HCT116 (cell line): ENCODE data around the gene SAV1. TPM values are rescaled to one million over a fixed set of nuclear protein-coding genes. Genes with fewer than 3 reads are reported as not detected.

Experiments used
- ATAC-seq: fragments of 200-7000 bp; cut with Tn5 transposase; 2 replicates; pipeline ENCODE4 v1.9.1; 2020; ENCODE audit warnings: mild to moderate bottlenecking, moderate library complexity
- BruUV-seq: library from RNA; stranded (reverse); fragments of 400-500 nt; replicated peaks from 2 replicates; lab custom pipeline; 2021; lab: Mats Ljungman, UMichigan
- CTCF ChIA-PET: fragments of 300-600 bp; sonication (Branson Sonifier 250); formaldehyde crosslinking; loops from one replicate; lab custom pipeline; 2021; ENCODE audit warnings: antibody characterized with exemption; lab: Charles Lee
- POLR2A ChIA-PET: fragments of 300-600, 350-600 bp; sonication (Branson Sonifier 250); formaldehyde crosslinking; loops from one replicate; lab custom pipeline; 2021; ENCODE audit warnings: antibody characterized with exemption; lab: Charles Lee
- RAD21 ChIA-PET, 2 experiments: fragments of 300-600 bp; sonication (Branson Sonifier 250); formaldehyde crosslinking; loops; one replicate each; lab custom pipeline; 2023; ENCODE audit warnings: low total read pairs in 2 of 2; ENCODE audit not compliant: uncharacterized antibody in 2 of 2, unreplicated experiment in 2 of 2, low non-redundant PET in 1 of 2; lab: Charles Lee
- DNase-seq: peaks from one replicate; pipeline ENCODE4 v3.0.0-alpha.2; 2010; ENCODE audit warnings: low read depth, low spot score
- H2AFZ ChIP-seq: fragments of 200-600 bp; shearing (Covaris generic), sonication (generic); 2 replicates; pipeline ENCODE4 v1.6.1; 2017; ENCODE audit warnings: low read depth, mixed run types, mixed read lengths, antibody characterized with exemption, low read length; ENCODE audit not compliant: poor library complexity, severe bottlenecking
- H3K27ac ChIP-seq: 2 replicates; pipeline ENCODE4 v1.5.1; 2012; ENCODE audit warnings: low read depth, low read length
- H3K27me3 ChIP-seq: fragments of 200-600 bp; sonication (generic); 2 replicates; pipeline ENCODE4 v1.6.1; 2016; ENCODE audit warnings: mixed run types, low read length, mixed read lengths; ENCODE audit not compliant: insufficient read depth
- H3K36me3 ChIP-seq, 2 experiments: fragments of 200-500 bp in 1 of 2; fragments of 200-600 bp in 1 of 2; sonication (Bioruptor generic) in 1 of 2; sonication (generic) in 1 of 2; 2 replicates each; pipeline versions ENCODE4 v1.5.1 to v1.6.1; 2014 to 2016; ENCODE audit warnings: low read length in 2 of 2, inconsistent platforms in 1 of 2, mixed read lengths in 1 of 2, mixed run types in 1 of 2; ENCODE audit not compliant: insufficient read depth in 2 of 2, control insufficient read depth in 1 of 2
- H3K4me1 ChIP-seq, 2 experiments: fragments of 200-600 bp in 1 of 2; sonication (generic) in 1 of 2; 2 replicates each; pipeline versions ENCODE4 v1.5.1 to v1.6.1; 2012 to 2017; ENCODE audit warnings: low read length in 2 of 2, inconsistent platforms in 1 of 2, mild to moderate bottlenecking in 1 of 2, mixed read lengths in 1 of 2, mixed run types in 1 of 2, moderate library complexity in 1 of 2; ENCODE audit not compliant: insufficient read depth in 2 of 2, control insufficient read depth in 1 of 2
- H3K4me2 ChIP-seq: fragments of 200-600 bp; sonication (generic); 2 replicates; pipeline ENCODE4 v1.6.1; 2017; ENCODE audit warnings: mixed run types, low read length, mixed read lengths
- H3K4me3 ChIP-seq, 2 experiments: fragments of 200-600 bp in 1 of 2; sonication (generic) in 1 of 2; replicated peaks in 1 of 2; 2 replicates each; pipeline ENCODE4 v1.5.1; 2011 to 2016; ENCODE audit warnings: low read length in 2 of 2, control low read depth in 1 of 2, low read depth in 1 of 2, mild to moderate bottlenecking in 1 of 2, mixed read lengths in 1 of 2, mixed run types in 1 of 2
- H3K79me2 ChIP-seq: fragments of 200-600 bp; sonication (generic); 2 replicates; pipeline ENCODE4 v1.6.1; 2017; ENCODE audit warnings: mild to moderate bottlenecking, mixed run types, low read length, moderate library complexity, mixed read lengths; ENCODE audit not compliant: insufficient read depth
- H3K9ac ChIP-seq: fragments of 200-600 bp; sonication (generic); 2 replicates; pipeline ENCODE4 v1.6.1; 2016; ENCODE audit warnings: low read length, mixed read lengths
- H3K9me2 ChIP-seq: fragments of 200-600 bp; sonication (generic), shearing (Covaris generic); 2 replicates; pipeline ENCODE4 v1.6.1; 2017; ENCODE audit warnings: mixed run types, mild to moderate bottlenecking, moderate library complexity; ENCODE audit not compliant: insufficient read depth
- H3K9me3 ChIP-seq, 2 experiments: fragments of 200-500 bp in 1 of 2; fragments of 200-600 bp in 1 of 2; sonication (Bioruptor generic) in 1 of 2; sonication (generic) in 1 of 2; 2 replicates each; pipeline ENCODE4 v1.6.1; 2014 to 2017; ENCODE audit warnings: low read length in 2 of 2, mixed read lengths in 2 of 2, inconsistent platforms in 1 of 2, low read depth in 1 of 2, mild to moderate bottlenecking in 1 of 2, mixed run types in 1 of 2, moderate library complexity in 1 of 2; ENCODE audit not compliant: control insufficient read depth in 1 of 2, insufficient read depth in 1 of 2
- H4K20me1 ChIP-seq: fragments of 200-600 bp; sonication (generic), shearing (Covaris generic); 2 replicates; pipeline ENCODE4 v1.6.1; 2017; ENCODE audit warnings: mixed run types, mild to moderate bottlenecking, moderate library complexity; ENCODE audit not compliant: insufficient read depth
- ATF3 ChIP-seq: IDR thresholded peaks from 2 replicates; pipeline ENCODE4 v1.6.1; 2012
- EGR1 ChIP-seq: IDR thresholded peaks from 2 replicates; pipeline ENCODE4 v1.6.1; 2012; ENCODE audit warnings: low read depth
- JUND ChIP-seq: IDR thresholded peaks from 2 replicates; pipeline ENCODE4 v1.6.1; 2012
- RAD21 ChIP-seq: IDR thresholded peaks from 2 replicates; pipeline ENCODE4 v1.6.1; 2012; ENCODE audit warnings: low read depth, mild to moderate bottlenecking
- SIN3A ChIP-seq: IDR thresholded peaks from 2 replicates; pipeline ENCODE4 v1.6.1; 2012; ENCODE audit warnings: low read depth
- SP1 ChIP-seq: IDR thresholded peaks from 2 replicates; pipeline ENCODE4 v1.6.1; 2012; ENCODE audit warnings: low read depth
- SRF ChIP-seq: IDR thresholded peaks from 2 replicates; pipeline ENCODE4 v1.6.1; 2012; ENCODE audit warnings: low read depth
- TCF7L2 ChIP-seq: IDR thresholded peaks from 2 replicates; pipeline ENCODE4 v1.7.0; 2011; ENCODE audit warnings: borderline replicate concordance, inconsistent platforms; ENCODE audit not compliant: insufficient read depth, insufficient read length; ENCODE audit errors: extremely low read depth
- YY1 ChIP-seq: IDR thresholded peaks from 2 replicates; pipeline ENCODE4 v1.6.1; 2011; ENCODE audit warnings: low read length, low read depth, moderate library complexity, mild to moderate bottlenecking; ENCODE audit not compliant: insufficient replicate concordance; ENCODE audit errors: extremely low read depth
- ZFX ChIP-seq: fragments of 450-650 bp; IDR thresholded peaks from 2 replicates; pipeline ENCODE4 v1.6.1; 2017
- intact Hi-C: fragments of 100-400 bp; cut with micrococcal nuclease; formaldehyde crosslinking; loops from 2 replicates; pipeline ENCODE4 v1.10.0; 2022
- total RNA-seq: library from RNA; stranded (reverse); gene quantifications from one replicate; pipeline ENCODE4 v1.2.1, GENCODE V29; 2021; ENCODE audit not compliant: unreplicated experiment

SAV1 gene
- total RNA-seq, 1 experiment from 2014 or later: 38.0 TPM

- no peak for TF ChIP-seq TCF7L2
- no peak for TF ChIP-seq EGR1
- no peak for TF ChIP-seq SIN3A
- no peak for TF ChIP-seq ATF3
- TF ChIP-seq SRF: no peak
- TF ChIP-seq SP1: no peak
- no peak for TF ChIP-seq ZFX
- TF ChIP-seq YY1: no peak
- TF ChIP-seq, all 23 proteins: peak for 0
Measured at GRCh38 chr14:50635141-50635540, 33.0 kb downstream of the SAV1 start (continued).

GRCh38 chr14:50633954-50634353, 34.2 kb downstream of the SAV1 start:
- TSS peak; percentile 41 for BruUV-seq
- intact Hi-C loops: no loop called here
- no peak overlapping the region for H3K9ac ChIP-seq

More at GRCh38 chr14:50633954-50634353, 34.2 kb downstream of the SAV1 start:
- Histone ChIP-seq H4K20me1 (no peaks in the 10 kb centered on the region), H3K27me3 (no peaks in the 10 kb centered on the region), H3K9me2 (no peaks in the 10 kb centered on the region; the same call in 1 of the 2 replicates), H3K4me1 (no peaks in the 10 kb centered on the region), H3K4me2 (no peak overlapping the region), H3K36me3 (peaks cover 0 to 3% of the 10 kb centered on the region in 2 experiments; a peak in 3 of 4 replicates), H3K79me2 (no peaks in the 10 kb centered on the region), H3K9me3 (no peaks in the 10 kb centered on the region), H3K27ac (no peak overlapping the region), H3K4me3 (no peak overlapping the region), H2AFZ (no peak overlapping the region)
- ChIA-PET RAD21 (no interaction called here), CTCF (no interaction called here), POLR2A (no interaction called here)
- TF ChIP-seq RAD21 (no peak), ATF3 (no peak), JUND (no peak)
- DNase-seq (no peak), ATAC-seq (no peak)
